BLaER1 treated with 17β-estradiol and CSF1 and Interleukin-3, amounts not matched to agents 10 nM and 100 nM (cell line): ENCODE data around the gene UBXN6.
A peak's percentile ranks its signal among the peaks of the same experiment; 100 is the strongest.

Experiments used
- H3K27ac ChIP-seq, 11 experiments: shearing (Covaris generic); formaldehyde crosslinking; 2 replicates each; pipeline ENCODE4 v1.8.1; 2022
- H3K27me3 ChIP-seq, 11 experiments: shearing (Covaris generic); formaldehyde crosslinking; 2 replicates each; pipeline ENCODE4 v1.8.1; 2022
- H3K36me3 ChIP-seq, 11 experiments: shearing (Covaris generic); formaldehyde crosslinking; 2 replicates each; pipeline ENCODE4 v1.8.1; 2022
- H3K4me1 ChIP-seq, 10 experiments: shearing (Covaris generic); formaldehyde crosslinking; 2 replicates each; pipeline ENCODE4 v1.8.1; 2022
- H3K4me2 ChIP-seq, 11 experiments: shearing (Covaris generic); formaldehyde crosslinking; 2 replicates each; pipeline ENCODE4 v1.8.1; 2022
- H3K4me3 ChIP-seq, 10 experiments: shearing (Covaris generic); formaldehyde crosslinking; 2 replicates each; pipeline ENCODE4 v1.8.1; 2022
- H3K9ac ChIP-seq, 11 experiments: shearing (Covaris generic); formaldehyde crosslinking; 2 replicates each; pipeline ENCODE4 v1.8.1; 2022
- H3K9me3 ChIP-seq, 11 experiments: shearing (Covaris generic); formaldehyde crosslinking; replicated peaks in 1 of 11; 2 replicates each; pipeline ENCODE4 v1.8.1; 2022
- H4K20me1 ChIP-seq, 11 experiments: shearing (Covaris generic); formaldehyde crosslinking; 2 replicates each; pipeline ENCODE4 v1.8.1; 2022
- Cebpa-rat ChIP-seq, 11 experiments: shearing (Covaris generic); IDR thresholded peaks; 2 replicates each; pipeline ENCODE4 v1.8.1; 2022

The UBXN6 gene

GRCh38 chr19:4454747-4455718, 2.6 kb downstream of the UBXN6 start:
- Histone ChIP-seq H3K4me3 (peak overlapping the region in 6 of 10 experiments; percentile 60 to 82 (median 74); a peak in 9 of 20 replicates), H3K4me2 (peak overlapping the region; percentile 90 to 100 (median 99)), H3K27me3 (no peaks in the 10 kb centered on the region), H3K27ac (peak overlapping the region in 5 of 11 experiments; percentile 17 to 78 (median 71); a peak in 7 of 22 replicates), H3K9me3 (no peaks in the 10 kb centered on the region), H3K9ac (peak overlapping the region; percentile 73 to 84 (median 80); a peak in 20 of 22 replicates), H3K36me3 (peaks cover 24 to 51% (median 32%) of the 10 kb centered on the region in 11 experiments), H4K20me1 (peaks cover 50 to 70% (median 62%) of the 10 kb centered on the region in 11 experiments), H3K4me1 (peaks cover 48 to 60% (median 55%) of the 10 kb centered on the region in 10 experiments)
- no peak for TF ChIP-seq Cebpa-rat (IDR thresholded peaks at IDR 0.05)

- peaks cover 48 to 60% (median 55%) of the 10 kb centered on the region in 10 experiments for H3K4me1 ChIP-seq
- TF ChIP-seq Cebpa-rat (IDR thresholded peaks at IDR 0.05): no peak
- peaks cover 60 to 85% (median 72%) of the 10 kb centered on the region in 11 experiments for H4K20me1 ChIP-seq
- H3K9me3 ChIP-seq: no peaks in the 10 kb centered on the region
- H3K4me3 ChIP-seq: no peak overlapping the region
- peak overlapping the region; percentile 90 to 100 (median 99) for H3K4me2 ChIP-seq
- peak overlapping the region in 10 of 11 experiments; percentile 9 to 64 (median 47); a peak in 16 of 22 replicates for H3K27ac ChIP-seq
- H3K36me3 ChIP-seq: peaks cover 40 to 66% (median 48%) of the 10 kb centered on the region in 11 experiments
- H3K9ac ChIP-seq: peak overlapping the region; percentile 26 to 82 (median 59); a peak in 20 of 22 replicates
- H3K27me3 ChIP-seq: no peaks in the 10 kb centered on the region
These were observed 4.1 kb downstream of the UBXN6 start for GRCh38 chr19:4453232-4454179.

DNA sequence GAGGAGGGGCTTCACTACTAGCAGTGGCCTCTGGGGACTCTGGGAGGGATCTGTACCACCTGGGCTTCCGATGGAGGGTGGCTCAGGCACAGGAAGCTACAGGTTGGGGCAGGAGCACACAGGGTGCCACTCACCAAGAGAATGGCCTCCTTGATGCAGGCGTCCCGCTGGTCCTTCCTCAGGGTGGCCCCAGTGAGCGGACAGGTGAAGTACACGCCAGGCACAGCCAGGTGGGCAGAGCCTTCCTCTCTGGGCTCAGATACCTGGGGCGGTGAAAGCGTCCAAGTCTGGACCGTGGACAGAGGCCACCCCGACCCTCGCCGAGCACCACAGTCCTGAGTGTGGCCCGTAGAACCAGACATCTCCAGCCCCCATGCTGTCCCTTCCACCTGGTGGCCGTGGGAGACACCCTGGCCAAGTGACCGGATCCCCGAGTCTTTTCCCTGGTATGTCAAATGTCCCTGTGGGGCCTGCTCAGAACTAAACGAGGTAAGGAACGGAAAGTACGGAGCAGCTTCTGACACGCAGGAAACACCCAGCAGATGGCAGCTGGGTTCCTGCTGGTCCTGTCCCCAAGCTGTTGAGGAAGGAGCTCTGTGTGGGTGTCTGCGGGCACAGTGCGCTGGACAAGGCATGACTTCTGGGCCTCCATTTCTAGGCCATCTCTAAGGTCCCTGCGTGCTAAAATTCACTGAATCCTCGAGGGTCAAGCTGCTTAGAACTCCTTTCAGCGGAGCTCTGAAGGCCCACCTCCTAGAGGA, 5.2 kb downstream of the UBXN6 start:
- Histone ChIP-seq H3K4me2 (peak overlapping the region; percentile 90 to 100 (median 99)), H3K9ac (peak overlapping the region; percentile 26 to 82 (median 59); a peak in 19 of 22 replicates), H3K36me3 (peaks cover 51 to 77% (median 59%) of the 10 kb centered on the region in 11 experiments), H3K9me3 (no peaks in the 10 kb centered on the region), H3K4me3 (no peak overlapping the region), H3K27ac (peak overlapping the region; percentile 9 to 64 (median 45); a peak in 16 of 22 replicates), H3K27me3 (no peaks in the 10 kb centered on the region), H4K20me1 (peaks cover 60 to 96% (median 82%) of the 10 kb centered on the region in 11 experiments), H3K4me1 (peaks cover 43 to 54% (median 50%) of the 10 kb centered on the region in 10 experiments)
- TF ChIP-seq Cebpa-rat (IDR thresholded peaks at IDR 0.05): no peak

DNA sequence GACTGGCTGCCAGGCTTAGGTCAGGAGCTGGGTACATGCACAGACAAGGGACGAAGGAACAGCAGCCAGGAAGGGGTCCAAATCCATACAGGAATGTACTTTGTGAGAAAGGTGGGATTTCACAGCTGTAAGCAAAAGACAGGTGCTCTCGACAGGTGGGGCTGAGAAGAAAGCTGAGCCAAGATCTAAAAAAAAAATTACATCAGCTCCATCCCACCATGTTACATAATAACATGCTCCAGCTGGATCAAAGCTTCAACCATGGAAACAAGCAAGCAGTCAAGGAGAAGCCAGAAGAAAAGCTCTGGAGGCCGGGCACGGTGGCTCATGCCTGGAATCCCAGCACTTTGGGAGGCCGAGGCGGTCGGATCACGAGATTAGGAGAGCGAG, 8.0 kb downstream of the UBXN6 start:
- Histone ChIP-seq H3K9ac (no peak overlapping the region), H3K4me1 (peaks cover 26 to 35% (median 26%) of the 10 kb centered on the region in 10 experiments), H3K9me3 (no peaks in the 10 kb centered on the region), H3K36me3 (peaks cover 78 to 100% (median 86%) of the 10 kb centered on the region in 11 experiments), H3K4me3 (no peak overlapping the region), H3K27me3 (no peaks in the 10 kb centered on the region), H3K27ac (no peak overlapping the region), H3K4me2 (no peak overlapping the region), H4K20me1 (peaks cover 47 to 100% (median 86%) of the 10 kb centered on the region in 11 experiments)
- TF ChIP-seq Cebpa-rat (IDR thresholded peaks at IDR 0.05): no peak

- Histone ChIP-seq H3K4me2 (no peak overlapping the region), H4K20me1 (peaks cover 46 to 100% (median 86%) of the 10 kb centered on the region in 11 experiments; a peak in 21 of 22 replicates), H3K27ac (no peak overlapping the region), H3K9ac (no peak overlapping the region), H3K4me1 (peaks cover 21 to 32% (median 21%) of the 10 kb centered on the region in 10 experiments), H3K36me3 (peaks cover 83 to 100% (median 92%) of the 10 kb centered on the region in 11 experiments), H3K4me3 (no peak overlapping the region), H3K27me3 (no peaks in the 10 kb centered on the region), H3K9me3 (no peaks in the 10 kb centered on the region)
- TF ChIP-seq Cebpa-rat (IDR thresholded peaks at IDR 0.05): no peak
These were observed 8.5 kb downstream of the UBXN6 start for GRCh38 chr19:4449022-4449638.

GRCh38 chr19:4448147-4448985, 9.2 kb downstream of the UBXN6 start:
- H3K36me3 ChIP-seq: peaks cover 91 to 100% (median 97%) of the 10 kb centered on the region in 11 experiments
- no peak overlapping the region for H3K9ac ChIP-seq
- no peak overlapping the region for H3K27ac ChIP-seq
- no peaks in the 10 kb centered on the region for H3K27me3 ChIP-seq
- H3K9me3 ChIP-seq: no peaks in the 10 kb centered on the region
- H3K4me2 ChIP-seq: no peak overlapping the region
- no peak overlapping the region for H3K4me3 ChIP-seq
- TF ChIP-seq Cebpa-rat (IDR thresholded peaks at IDR 0.05): no peak
- peaks cover 13 to 25% (median 14%) of the 10 kb centered on the region in 10 experiments for H3K4me1 ChIP-seq
- peaks cover 42 to 100% (median 86%) of the 10 kb centered on the region in 11 experiments; a peak in 21 of 22 replicates for H4K20me1 ChIP-seq
